Transverse colon (tissue), 4 donors: ENCODE measurements around the gene FRYL. TPM values are rescaled to one million over a fixed set of nuclear protein-coding genes. Genes with fewer than 3 reads are reported as not detected.
"Not testable (repeated sequence)": the region's sequence is repeated elsewhere in the genome, so short reads cannot be mapped to it uniquely, and the experiment has no call there.

ENCODE experiments used
- DNase-seq: peaks from one replicate; pipeline ENCODE4 v3.0.0-alpha.2; 2019
- H3K27ac ChIP-seq, 4 donors: fragments of 200-600 bp; sonication (generic); 2 replicates each; pipeline ENCODE4 v1.5.1; 2016 to 2018; ENCODE audit warnings: inconsistent platforms in 4 of 4
- H3K27me3 ChIP-seq: fragments of 200-600 bp; sonication (generic); 2 replicates; pipeline ENCODE4 v1.5.1; 2017; ENCODE audit warnings: inconsistent platforms
- H3K36me3 ChIP-seq, 4 donors: fragments of 200-600 bp; sonication (generic); 2 replicates each; pipeline ENCODE4 v1.5.1; 2017 to 2019; ENCODE audit warnings: inconsistent platforms in 4 of 4
- H3K4me1 ChIP-seq, 4 donors: fragments of 200-600 bp; sonication (generic); 2 replicates each; pipeline ENCODE4 v1.5.1; 2017 to 2020; ENCODE audit warnings: inconsistent platforms in 4 of 4
- H3K4me3 ChIP-seq, 4 donors: fragments of 200-600 bp; sonication (generic); 1 replicate in 1 of 4; 2 replicates in 3 of 4; pipeline versions ENCODE4 v1.5.1 to v1.6.1; 2017 to 2019; ENCODE audit warnings: inconsistent platforms in 4 of 4
- H3K9me3 ChIP-seq, 2 donors: fragments of 200-600 bp; sonication (generic); 2 replicates each; pipeline ENCODE4 v1.5.1; 2017 to 2019; ENCODE audit warnings: inconsistent platforms in 2 of 2
- EP300 ChIP-seq: sonication (generic); formaldehyde crosslinking; IDR thresholded peaks from one replicate; pipeline ENCODE4 v1.6.1; 2017; ENCODE audit warnings: antibody characterized with exemption, low read depth
- POLR2A ChIP-seq: fragments of 450-650 bp; IDR thresholded peaks from one replicate; pipeline ENCODE4 v1.6.1; 2016; ENCODE audit warnings: antibody characterized with exemption, mild to moderate bottlenecking, moderate library complexity
- POLR2AphosphoS5 ChIP-seq, 3 donors: sonication (generic); formaldehyde crosslinking; IDR thresholded peaks; one replicate each; pipeline ENCODE4 v1.6.1; 2016; ENCODE audit warnings: antibody characterized with exemption in 3 of 3
- WGBS, 2 donors: methylation state at CpG; one replicate each; pipeline ENCODE4 v1.1.5; 2018; ENCODE audit warnings: low coverage in 1 of 2; 5-methylcytosine and 5-hydroxymethylcytosine counted together
- in situ Hi-C, 4 donors: fragments of 200-750 bp; cut with MboI; loops; one replicate each; pipeline versions ENCODE4 v1.15.0 to v1.15.1; 2017; ENCODE audit warnings: low sequenced_read_pairs in 3 of 4, low pct_ligation_motif_present in 1 of 4, low pct_unique_long_range_greater_than_20kb in 1 of 4
- intact Hi-C: fragments of 100-400 bp; cut with DNase I; formaldehyde crosslinking; loops from one replicate; pipeline ENCODE4 v1.15.1; 2023; ENCODE audit warnings: low total_unique reads
- total RNA-seq, 4 donors: library from RNA; depleted of rRNA; stranded (reverse); fragments of >200 nt; gene quantifications; one replicate each; pipeline ENCODE4 v1.1.0, GENCODE V29; 2016
- TF ChIP-seq, protein P1 (sequence below), 5 experiments: fragments of 200-600 bp in 3 of 5; fragments of 450-650 bp in 2 of 5; sonication (generic) in 3 of 5; IDR thresholded peaks; 1 replicate in 2 of 5; 2 replicates in 3 of 5; pipeline ENCODE4 v1.5.1; 2016 to 2017; ENCODE audit warnings: antibody characterized with exemption in 5 of 5, inconsistent platforms in 3 of 5, mild to moderate bottlenecking in 2 of 5, moderate library complexity in 1 of 5

FRYL gene
- total RNA-seq, 4 donors from 2014 or later = 477 to 645 (median 545) TPM

DNA sequence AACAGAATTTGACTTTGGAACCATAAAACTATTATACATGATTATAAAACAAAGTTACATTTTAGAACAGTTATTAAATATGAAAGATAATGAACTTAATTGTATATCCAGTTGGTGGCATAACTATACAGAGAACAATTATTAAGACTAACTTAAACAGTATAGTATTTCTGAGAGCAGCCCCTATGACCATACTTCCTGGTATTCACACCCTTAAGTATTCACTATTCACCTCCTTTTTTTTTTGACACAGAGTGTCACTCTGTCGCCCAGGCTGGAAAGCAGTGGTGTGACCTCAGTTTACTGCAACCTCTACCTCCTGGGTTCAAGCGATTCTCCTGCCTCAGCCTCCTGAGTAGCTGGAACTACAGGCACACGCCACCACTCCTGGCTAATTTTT, 74.5 kb downstream of the FRYL start:
- DNase-seq = no peak
- in situ Hi-C loops (no loop called here), intact Hi-C loops (no loop called here)
- H3K9me3 ChIP-seq = no peaks in the 10 kb centered on the region
- no peak overlapping the region for H3K27ac ChIP-seq
- no peaks in the 10 kb centered on the region for H3K27me3 ChIP-seq
- 89% methylated on average over 3 of the region's 3 CpGs; no CpG with 5 or more reads in 1 of the 2 donors for WGBS, 2 donors
- peaks cover 0 to 4% (median under 1%) of the 10 kb centered on the region in 4 donors for H3K4me1 ChIP-seq
- H3K4me3 ChIP-seq = no peak overlapping the region
- H3K36me3 ChIP-seq = peaks cover 0 to 20% (median 0%) of the 10 kb centered on the region in 4 donors
- TF ChIP-seq POLR2AphosphoS5 (IDR thresholded peaks at IDR 0.05) = no peak
- TF ChIP-seq, protein P1, sequence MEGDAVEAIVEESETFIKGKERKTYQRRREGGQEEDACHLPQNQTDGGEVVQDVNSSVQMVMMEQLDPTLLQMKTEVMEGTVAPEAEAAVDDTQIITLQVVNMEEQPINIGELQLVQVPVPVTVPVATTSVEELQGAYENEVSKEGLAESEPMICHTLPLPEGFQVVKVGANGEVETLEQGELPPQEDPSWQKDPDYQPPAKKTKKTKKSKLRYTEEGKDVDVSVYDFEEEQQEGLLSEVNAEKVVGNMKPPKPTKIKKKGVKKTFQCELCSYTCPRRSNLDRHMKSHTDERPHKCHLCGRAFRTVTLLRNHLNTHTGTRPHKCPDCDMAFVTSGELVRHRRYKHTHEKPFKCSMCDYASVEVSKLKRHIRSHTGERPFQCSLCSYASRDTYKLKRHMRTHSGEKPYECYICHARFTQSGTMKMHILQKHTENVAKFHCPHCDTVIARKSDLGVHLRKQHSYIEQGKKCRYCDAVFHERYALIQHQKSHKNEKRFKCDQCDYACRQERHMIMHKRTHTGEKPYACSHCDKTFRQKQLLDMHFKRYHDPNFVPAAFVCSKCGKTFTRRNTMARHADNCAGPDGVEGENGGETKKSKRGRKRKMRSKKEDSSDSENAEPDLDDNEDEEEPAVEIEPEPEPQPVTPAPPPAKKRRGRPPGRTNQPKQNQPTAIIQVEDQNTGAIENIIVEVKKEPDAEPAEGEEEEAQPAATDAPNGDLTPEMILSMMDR (IDR thresholded peaks at IDR 0.05) = no peak
- no peak for TF ChIP-seq EP300
- TF ChIP-seq POLR2A = no peak

DNA sequence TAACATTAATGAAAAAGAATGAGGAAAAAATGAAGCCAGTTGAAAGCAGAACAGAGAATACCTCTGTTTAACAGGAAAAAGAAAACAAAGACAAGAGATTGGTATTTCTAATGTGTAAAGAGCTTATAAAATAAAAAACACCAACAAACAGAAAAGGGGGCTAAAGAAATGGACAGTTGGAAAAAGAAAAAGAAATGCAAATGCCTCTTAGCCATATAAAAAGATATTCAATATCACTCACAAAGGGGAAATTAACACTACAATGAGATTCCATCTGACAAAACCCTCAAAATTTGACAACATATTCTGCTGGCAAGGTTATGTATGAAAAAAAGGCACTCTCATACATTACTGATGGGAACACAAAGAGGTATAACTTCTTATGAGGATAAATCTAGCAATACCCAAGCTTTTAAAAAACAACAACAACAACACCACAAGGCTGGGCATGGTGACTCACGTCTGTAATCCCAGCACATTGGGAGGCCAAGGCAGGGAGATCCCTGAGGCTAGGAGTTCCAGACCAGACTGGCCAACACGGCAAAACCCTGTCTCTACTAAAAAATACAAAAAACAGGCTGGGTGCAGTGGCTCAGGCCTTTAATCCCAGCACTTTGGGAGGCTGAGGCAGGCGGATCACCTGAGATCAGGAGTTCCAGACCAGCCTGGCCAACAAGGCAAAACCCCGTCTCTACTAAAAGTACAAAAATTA, 75.8 kb downstream of the FRYL start:
- Histone ChIP-seq H3K4me3 (no peak overlapping the region), H3K27ac (no peak overlapping the region), H3K4me1 (peaks cover 8 to 15% (median 12%) of the 10 kb centered on the region in 4 donors), H3K9me3 (no peaks in the 10 kb centered on the region), H3K27me3 (no peaks in the 10 kb centered on the region), H3K36me3 (peaks cover 0 to 8% (median 0%) of the 10 kb centered on the region in 4 donors)
- in situ Hi-C loops = no loop called here
- intact Hi-C loops = no loop called here
- TF ChIP-seq, protein P1 (IDR thresholded peaks at IDR 0.05) = no peak
- no peak for TF ChIP-seq POLR2AphosphoS5 (IDR thresholded peaks at IDR 0.05)
- TF ChIP-seq EP300 = no peak
- no peak for TF ChIP-seq POLR2A
- 71 to 91% methylated on average over 3 to 4 of the region's 4 CpGs for WGBS, 2 donors
- no peak for DNase-seq

DNA sequence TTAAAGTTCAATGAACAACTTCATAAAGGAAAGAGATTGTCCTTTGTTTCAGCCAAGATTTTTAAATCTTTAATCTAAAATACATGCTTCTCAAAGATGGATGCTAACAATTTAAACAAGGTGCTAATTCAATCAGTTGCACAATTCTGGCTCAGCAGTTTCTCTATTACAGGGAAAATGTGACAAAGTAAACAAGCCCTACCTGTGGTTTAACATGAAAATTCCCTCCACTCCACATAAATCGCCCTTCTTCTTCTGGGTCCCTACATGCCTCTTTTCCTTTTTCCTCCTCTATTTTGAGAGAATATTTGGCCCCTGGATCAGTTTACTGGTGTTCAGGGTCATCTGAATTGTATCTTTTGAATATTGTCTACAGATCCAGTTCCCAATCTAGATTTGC, 80.6 kb downstream of the FRYL start:
- Histone ChIP-seq H3K27me3 (no peaks in the 10 kb centered on the region), H3K4me3 (no peak overlapping the region), H3K9me3 (no peaks in the 10 kb centered on the region), H3K27ac (no peak overlapping the region), H3K36me3 (no peaks in the 10 kb centered on the region), H3K4me1 (peaks cover 14 to 32% (median 19%) of the 10 kb centered on the region in 4 donors)
- no peak for TF ChIP-seq EP300
- TF ChIP-seq POLR2A = no peak
- TF ChIP-seq, protein P1 (IDR thresholded peaks at IDR 0.05) = no peak
- no peak for TF ChIP-seq POLR2AphosphoS5 (IDR thresholded peaks at IDR 0.05)
- intact Hi-C loops = no loop called here
- DNase-seq = no peak
- in situ Hi-C loops = loop anchor here in 1 of 4 donors (25.0 kb wide), 1 partner anchor 112 kb away; no protein-coding TSS in a partner anchor
- WGBS, 2 donors = 45 to 52% methylated on average over 1 of the region's 1 CpG

DNA sequence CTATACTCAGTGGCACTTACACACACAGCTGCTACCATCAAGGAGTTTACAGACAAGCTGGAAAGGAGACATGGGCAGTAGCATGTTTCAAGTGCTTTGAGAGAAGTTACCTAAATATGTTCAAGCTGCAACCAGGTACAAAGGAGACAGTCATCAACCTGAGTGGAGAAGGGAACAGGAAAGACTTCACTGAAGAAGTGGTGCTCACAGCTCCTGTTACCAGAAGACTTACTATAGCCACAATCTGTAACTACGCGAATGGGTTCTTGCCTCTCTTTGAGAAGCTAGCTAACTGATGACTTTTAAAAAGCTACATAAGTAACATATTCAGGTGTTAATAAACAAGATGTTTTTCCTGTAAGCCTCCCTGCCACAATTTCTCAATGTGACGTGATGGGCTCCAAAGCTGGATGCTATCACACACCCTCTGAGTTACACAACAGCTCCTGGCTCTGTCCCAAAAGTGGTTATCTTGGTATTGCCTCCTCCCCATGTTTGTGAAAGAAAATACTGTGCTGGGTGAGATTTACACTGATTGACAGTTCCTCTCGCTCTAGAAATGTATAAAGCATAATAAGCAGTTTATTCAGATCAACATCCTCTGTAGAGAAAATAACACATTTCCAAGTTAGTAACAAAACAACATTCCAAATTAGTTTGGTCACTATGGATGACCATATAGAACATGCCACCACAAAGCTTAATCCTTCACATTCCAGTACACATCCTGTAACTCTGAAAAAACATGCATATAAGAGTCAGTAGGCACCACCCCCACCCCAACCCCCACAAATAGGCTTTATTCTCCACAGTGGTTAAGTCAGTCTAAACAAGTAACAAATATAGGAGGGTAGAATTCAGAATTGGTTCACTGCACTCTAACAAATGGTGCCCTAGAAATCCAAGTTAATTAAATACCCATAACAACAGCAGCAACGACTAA, 81.8 kb downstream of the FRYL start:
- in situ Hi-C loops = loop anchor here in 1 of 4 donors (25.0 kb wide), 1 partner anchor 111 kb away; no protein-coding TSS in a partner anchor
- DNase-seq = peak; percentile 67
- H3K4me1 ChIP-seq = peaks cover 14 to 32% (median 19%) of the 10 kb centered on the region in 4 donors
- H3K9me3 ChIP-seq = no peaks in the 10 kb centered on the region
- H3K36me3 ChIP-seq = no peaks in the 10 kb centered on the region
- no peaks in the 10 kb centered on the region for H3K27me3 ChIP-seq
- WGBS, 2 donors = 55 to 67% methylated on average over 4 to 5 of the region's 5 CpGs
- TF ChIP-seq EP300 = no peak
- no peak overlapping the region for H3K27ac ChIP-seq
- H3K4me3 ChIP-seq = no peak overlapping the region
- intact Hi-C loops = no loop called here

DNA sequence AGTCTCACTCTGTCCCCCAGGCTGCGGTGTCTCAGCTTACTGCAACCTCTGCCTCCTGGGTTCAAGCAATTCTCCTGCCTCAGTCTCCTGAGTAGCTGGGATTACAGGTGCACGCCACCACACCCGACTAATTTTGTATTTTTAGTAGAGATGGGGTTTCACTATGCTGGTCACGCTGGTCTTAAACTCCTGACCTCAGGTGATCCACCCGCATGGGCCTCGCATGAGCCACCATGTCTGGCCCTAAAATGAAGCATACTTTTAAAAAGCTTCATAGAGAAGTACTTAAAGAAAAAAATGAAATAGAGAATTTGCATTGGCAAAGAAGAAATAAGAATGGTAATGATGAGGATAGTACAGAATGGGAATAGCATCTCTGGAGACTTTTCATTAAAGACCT, 82.6 kb downstream of the FRYL start:
- intact Hi-C loops = not testable (repeated sequence)
- WGBS, 2 donors = 94 to 96% methylated on average over 6 of the region's 6 CpGs
- in situ Hi-C loops = loop anchor here in 1 of 4 donors (25.0 kb wide), 1 partner anchor 110 kb away; no protein-coding TSS in a partner anchor

More for the DNA sequence above, 82.6 kb downstream of the FRYL start:
- H3K27me3 ChIP-seq, DNase-seq, H3K27ac ChIP-seq, H3K4me3 ChIP-seq, H3K9me3 ChIP-seq, H3K36me3 ChIP-seq: not testable (repeated sequence)
- H3K4me1 ChIP-seq = peaks cover 14 to 37% (median 19%) of the 10 kb centered on the region in 4 donors
